Kidney (tissue), 14 donors: Measurements from ENCODE around the gene HOXB6. TPM values are rescaled to one million over a fixed set of nuclear protein-coding genes. Genes with fewer than 3 reads are reported as not detected.

Experiments used
- DNase-seq, 5 donors: peaks; one replicate each; pipeline ENCODE4 v3.0.0-alpha.2; 2013 to 2020
- FAIRE-seq: peaks from 2 replicates; lab custom pipeline; 2012; peaks lifted over from hg19 to GRCh38; lab: Jason Lieb, UNC
- H3K27ac ChIP-seq, 2 donors: one replicate each; pipeline ENCODE4 v1.7.0; 2013; ENCODE audit warnings: low read depth in 2 of 2, low read length in 2 of 2, inconsistent platforms in 1 of 2
- H3K27me3 ChIP-seq: one replicate; pipeline ENCODE4 v1.7.1; 2013; ENCODE audit warnings: low read length, inconsistent platforms; ENCODE audit not compliant: control insufficient read depth, insufficient read depth
- H3K36me3 ChIP-seq, 3 donors: one replicate each; pipeline versions ENCODE4 v1.7.0 to v1.7.1; 2013; ENCODE audit warnings: low read length in 3 of 3, control low read depth in 1 of 3, inconsistent platforms in 1 of 3; ENCODE audit not compliant: insufficient read depth in 3 of 3, control insufficient read depth in 2 of 3
- H3K4me1 ChIP-seq, 3 donors: one replicate each; pipeline versions ENCODE4 v1.7.0 to v1.7.1; 2013; ENCODE audit warnings: low read length in 3 of 3, inconsistent platforms in 1 of 3, low read depth in 1 of 3; ENCODE audit not compliant: control insufficient read depth in 2 of 3, insufficient read depth in 2 of 3
- H3K4me3 ChIP-seq, 3 donors: one replicate each; pipeline versions ENCODE4 v1.7.0 to v1.8.1; 2013; ENCODE audit warnings: low read length in 3 of 3, control low read depth in 1 of 3, inconsistent platforms in 1 of 3
- H3K9ac ChIP-seq, 3 donors: one replicate each; pipeline versions ENCODE4 v1.7.0 to v1.7.1; 2013; ENCODE audit warnings: low read length in 3 of 3, control low read depth in 1 of 3, inconsistent platforms in 1 of 3
- H3K9me3 ChIP-seq, 3 donors: one replicate each; pipeline versions ENCODE4 v1.7.0 to v1.7.1; 2013; ENCODE audit warnings: low read length in 3 of 3, control low read depth in 1 of 3, inconsistent platforms in 1 of 3; ENCODE audit not compliant: control insufficient read depth in 2 of 3, insufficient read depth in 1 of 3
- intact Hi-C: fragments of 100-400 bp; cut with DNase I; formaldehyde crosslinking; loops from one replicate; pipeline ENCODE4 v1.11.1; 2022
- polyA plus RNA-seq: library from polyadenylated mRNA; stranded (reverse); fragments of 350-450 nt; fragmentation: Illumina TruSeq; extraction: RNeasy Lipid Tissue Mini Kit (QIAGEN cat#74804); gene quantifications from one replicate; pipeline ENCODE4 v1.2.3, GENCODE V29; 2014; ENCODE audit warnings: low read depth, low replicate concordance; ENCODE audit not compliant: insufficient read depth
- total RNA-seq: library from RNA; stranded (reverse); fragmentation: NEBNext Ultra II Directional; extraction: Animal tissue kit (Norgen Biotek cat#: 25700); gene quantifications from one replicate; pipeline ENCODE4 v1.2.1, GENCODE V29; 2021
- TF ChIP-seq, protein P1 (sequence below): IDR thresholded peaks from 3 replicates; pipeline ENCODE4 v1.5.1; 2012; ENCODE audit warnings: mild to moderate bottlenecking, moderate library complexity, borderline replicate concordance; ENCODE audit not compliant: insufficient read depth; ENCODE audit errors: extremely low read depth
- donor health status: control.
- donor health status: control.
- donor health status: control.
- donor health status: control.
- donor health status: control.
- donor health status: DM: yes; HTN: yes; CAD: no.
- donor health status: Normal renal cell carcinoma (clear cell type).

Gene HOXB6
- total and polyA plus RNA-seq, 2 donors from 2014 or later: 44.0 to 90.2 TPM

DNA sequence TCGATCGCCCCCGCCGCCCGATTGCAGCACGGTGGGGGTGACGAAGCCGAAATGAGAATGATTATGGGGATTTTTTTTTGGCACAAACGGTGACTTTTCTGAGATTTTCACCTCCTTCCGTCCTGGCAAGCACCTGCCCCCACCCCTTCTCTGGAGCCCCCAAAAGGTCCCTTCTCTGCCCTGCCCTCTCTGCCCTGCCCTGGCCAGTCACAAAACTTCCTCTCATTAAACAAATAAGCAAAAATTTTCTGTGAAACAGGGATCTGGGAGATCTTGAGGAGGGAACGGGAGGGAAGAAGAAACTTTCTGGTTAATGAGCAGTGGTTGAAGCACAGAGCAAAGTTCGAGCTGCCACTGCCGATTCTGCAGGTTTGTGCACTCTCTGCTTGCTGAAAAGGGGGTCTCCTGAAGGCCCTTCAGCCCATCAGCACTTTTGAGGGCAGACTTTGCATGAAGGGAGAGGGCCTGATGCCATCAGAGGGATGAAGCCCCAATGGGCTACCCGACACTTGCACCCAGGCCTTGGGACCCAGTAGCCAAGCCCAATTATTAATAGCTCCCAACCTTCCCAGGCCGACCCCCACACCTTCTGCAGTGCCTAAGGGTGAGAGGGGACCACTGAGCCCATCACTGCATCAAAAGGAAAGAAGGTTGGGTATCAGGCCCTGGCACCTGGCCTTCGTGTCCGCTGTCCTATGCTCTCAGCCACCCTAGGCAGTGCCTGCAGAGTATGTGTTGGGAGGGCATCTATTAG lies 11.4 kb upstream of the HOXB6 start:
- peak overlapping the region; percentile 24 to 95 (median 48) for H3K9ac ChIP-seq
- peak overlapping the region; percentile 92 to 97 for H3K27ac ChIP-seq
- DNase-seq (peak in 3 of 5 donors; percentile 21 to 72 (median 59)), FAIRE-seq (no peak)
- TF ChIP-seq, protein P1, sequence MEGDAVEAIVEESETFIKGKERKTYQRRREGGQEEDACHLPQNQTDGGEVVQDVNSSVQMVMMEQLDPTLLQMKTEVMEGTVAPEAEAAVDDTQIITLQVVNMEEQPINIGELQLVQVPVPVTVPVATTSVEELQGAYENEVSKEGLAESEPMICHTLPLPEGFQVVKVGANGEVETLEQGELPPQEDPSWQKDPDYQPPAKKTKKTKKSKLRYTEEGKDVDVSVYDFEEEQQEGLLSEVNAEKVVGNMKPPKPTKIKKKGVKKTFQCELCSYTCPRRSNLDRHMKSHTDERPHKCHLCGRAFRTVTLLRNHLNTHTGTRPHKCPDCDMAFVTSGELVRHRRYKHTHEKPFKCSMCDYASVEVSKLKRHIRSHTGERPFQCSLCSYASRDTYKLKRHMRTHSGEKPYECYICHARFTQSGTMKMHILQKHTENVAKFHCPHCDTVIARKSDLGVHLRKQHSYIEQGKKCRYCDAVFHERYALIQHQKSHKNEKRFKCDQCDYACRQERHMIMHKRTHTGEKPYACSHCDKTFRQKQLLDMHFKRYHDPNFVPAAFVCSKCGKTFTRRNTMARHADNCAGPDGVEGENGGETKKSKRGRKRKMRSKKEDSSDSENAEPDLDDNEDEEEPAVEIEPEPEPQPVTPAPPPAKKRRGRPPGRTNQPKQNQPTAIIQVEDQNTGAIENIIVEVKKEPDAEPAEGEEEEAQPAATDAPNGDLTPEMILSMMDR: no peak
- no peaks in the 10 kb centered on the region for H3K9me3 ChIP-seq
- intact Hi-C loops: no loop called here
- peaks cover 21% of the 10 kb centered on the region for H3K27me3 ChIP-seq
- H3K4me3 ChIP-seq: peak overlapping the region; percentile 26 to 85 (median 59)
- no peaks in the 10 kb centered on the region for H3K36me3 ChIP-seq
- peaks cover 0 to 9% (median 0%) of the 10 kb centered on the region in 3 donors for H3K4me1 ChIP-seq

GRCh38 chr17:48615047-48615962 lies 10.5 kb upstream of the HOXB6 start, which contains the start of gene HOXB8:
TSS of gene HOXB8 (minus strand) at chr17:48615292. CDS start at chr17:48614704, 588 bp downstream.
- TF ChIP-seq, protein P1: no peak
- Histone ChIP-seq H3K27ac (peak within 1 kb of the TSS; percentile 92 to 97), H3K9me3 (no peaks in the 10 kb centered on the region), H3K27me3 (peaks cover 15% of the 10 kb centered on the region), H3K36me3 (no peaks in the 10 kb centered on the region), H3K4me3 (peak within 1 kb of the TSS; percentile 68 to 85 (median 81)), H3K4me1 (peaks cover 0 to 9% (median 0%) of the 10 kb centered on the region in 3 donors), H3K9ac (peak within 1 kb of the TSS; percentile 75 to 95 (median 78))
- intact Hi-C loops: no loop called here
- DNase-seq: peak in 3 of 5 donors; percentile 79 to 90 (median 86)
- no peak for FAIRE-seq

GRCh38 chr17:48613862-48614694 lies 9.3 kb upstream of the HOXB6 start:
- H3K36me3 ChIP-seq: no peaks in the 10 kb centered on the region
- H3K4me3 ChIP-seq: peak overlapping the region; percentile 53 to 85 (median 53)
- TF ChIP-seq, protein P1: no peak
- no peaks in the 10 kb centered on the region for H3K9me3 ChIP-seq
- H3K27ac ChIP-seq: peak overlapping the region; percentile 92 to 97
- DNase-seq (peak in 3 of 5 donors; percentile 44 to 57 (median 46)), FAIRE-seq (no peak)
- H3K9ac ChIP-seq: peak overlapping the region; percentile 49 to 95 (median 78)
- peaks cover 15% of the 10 kb centered on the region for H3K27me3 ChIP-seq
- H3K4me1 ChIP-seq: peaks cover 0 to 15% (median 8%) of the 10 kb centered on the region in 3 donors
- intact Hi-C loops: no loop called here
